Endothelial cell of umbilical vein (primary cell): ENCODE data around the gene PLCD1. TPM values are rescaled to one million over a fixed set of nuclear protein-coding genes. Genes with fewer than 3 reads are reported as not detected.

Experiments used
- BruUV-seq: library from RNA; stranded (reverse); fragments of 400-500 nt; replicated peaks from 2 replicates; lab custom pipeline; 2021; lab: Mats Ljungman, UMichigan
- CTCF ChIA-PET: fragments of 300-600, 350-600 bp; sonication (Branson Sonifier 250); formaldehyde crosslinking; loops from one replicate; lab custom pipeline; 2021; ENCODE audit warnings: antibody characterized with exemption, inconsistent platforms; lab: Charles Lee
- POLR2A ChIA-PET: fragments of 300-600, 350-600 bp; sonication (Branson Sonifier 250); formaldehyde crosslinking; loops from one replicate; lab custom pipeline; 2021; ENCODE audit warnings: antibody characterized with exemption, inconsistent platforms; lab: Charles Lee
- DNase-seq: peaks from one replicate; pipeline ENCODE4 v3.0.0-alpha.2; 2011; ENCODE audit warnings: low read depth, low spot score
- FAIRE-seq: peaks from 2 replicates; lab custom pipeline; 2011; peaks lifted over from hg19 to GRCh38; lab: Jason Lieb, UNC
- H2AFZ ChIP-seq: 2 replicates; pipeline ENCODE4 v1.6.0; 2012; ENCODE audit warnings: low read depth, low read length, control low read depth, inconsistent platforms
- H3K27ac ChIP-seq: 2 replicates; pipeline ENCODE4 v1.5.1; 2011; ENCODE audit warnings: low read depth, mild to moderate bottlenecking, control low read depth, low read length, moderate library complexity; ENCODE audit not compliant: insufficient read depth
- H3K27me3 ChIP-seq, 2 experiments: 2 replicates each; pipeline versions ENCODE4 v1.6.0 to v1.6.1; 2011; ENCODE audit warnings: low read length in 2 of 2, mixed read lengths in 1 of 2; ENCODE audit not compliant: control insufficient read depth in 2 of 2, insufficient read depth in 2 of 2
- H3K36me3 ChIP-seq, 2 experiments: 2 replicates in 1 of 2; 3 replicates in 1 of 2; pipeline ENCODE4 v1.5.1; 2011; ENCODE audit warnings: low read length in 2 of 2, mild to moderate bottlenecking in 1 of 2, moderate library complexity in 1 of 2; ENCODE audit not compliant: control insufficient read depth in 2 of 2, insufficient read depth in 2 of 2; ENCODE audit errors: extremely low read depth in 1 of 2
- H3K4me1 ChIP-seq: 3 replicates; pipeline ENCODE4 v1.5.1; 2011; ENCODE audit warnings: mild to moderate bottlenecking, low read length; ENCODE audit not compliant: control insufficient read depth, insufficient read depth; ENCODE audit errors: extremely low read depth
- H3K4me2 ChIP-seq: 2 replicates; pipeline ENCODE4 v1.6.1; 2011; ENCODE audit warnings: low read length, control low read depth, mixed read lengths; ENCODE audit not compliant: insufficient read depth
- H3K4me3 ChIP-seq, 3 experiments: fragments of 200-600 bp in 1 of 3; sonication (generic), shearing (Covaris generic) in 1 of 3; replicated peaks in 1 of 3; 2 replicates each; pipeline ENCODE4 v1.5.1; 2011 to 2016; ENCODE audit warnings: control low read depth in 3 of 3, low read length in 3 of 3, mild to moderate bottlenecking in 2 of 3, inconsistent platforms in 1 of 3, low read depth in 1 of 3, moderate library complexity in 1 of 3; ENCODE audit not compliant: insufficient read depth in 1 of 3
- H3K79me2 ChIP-seq: 2 replicates; pipeline ENCODE4 v1.6.0; 2012; ENCODE audit warnings: low read length, inconsistent platforms; ENCODE audit not compliant: control insufficient read depth, insufficient read depth
- H3K9ac ChIP-seq: replicated peaks from 2 replicates; pipeline ENCODE3; 2011; ENCODE audit warnings: low read length, control low read depth; ENCODE audit not compliant: insufficient read depth; ENCODE audit errors: extremely low read depth
- H3K9me1 ChIP-seq: replicated peaks from 3 replicates; pipeline ENCODE4 v1.6.0; 2011; ENCODE audit warnings: mild to moderate bottlenecking, low read length; ENCODE audit not compliant: control insufficient read depth, insufficient read depth; ENCODE audit errors: extremely low read depth
- H3K9me3 ChIP-seq: replicated peaks from 2 replicates; pipeline ENCODE4 v1.5.1; 2012; ENCODE audit warnings: low read length, inconsistent platforms; ENCODE audit not compliant: control insufficient read depth, insufficient read depth
- H4K20me1 ChIP-seq: replicated peaks from 2 replicates; pipeline ENCODE3; 2011; ENCODE audit warnings: mild to moderate bottlenecking, low read length; ENCODE audit not compliant: control insufficient read depth, insufficient read depth; ENCODE audit errors: extremely low read depth
- EZH2 ChIP-seq: IDR thresholded peaks from 2 replicates; pipeline ENCODE4 v1.6.1; 2012; ENCODE audit warnings: borderline replicate concordance, low read depth, mild to moderate bottlenecking, moderate library complexity, low read length, inconsistent platforms; ENCODE audit not compliant: severe bottlenecking
- FOS ChIP-seq: IDR thresholded peaks from 2 replicates; pipeline ENCODE4 v1.6.1; 2011; ENCODE audit warnings: mild to moderate bottlenecking, low read length, moderate library complexity, borderline replicate concordance; ENCODE audit not compliant: insufficient read depth
- GATA2 ChIP-seq: IDR thresholded peaks from 2 replicates; pipeline ENCODE4 v1.7.0; 2011; ENCODE audit warnings: low read depth, mild to moderate bottlenecking, moderate library complexity, mixed read lengths, low read length; ENCODE audit not compliant: insufficient read length, insufficient read depth
- JUN ChIP-seq: IDR thresholded peaks from 2 replicates; pipeline ENCODE4 v1.6.1; 2011; ENCODE audit warnings: borderline replicate concordance, low read depth; ENCODE audit not compliant: insufficient read length, insufficient read depth
- MYC ChIP-seq: IDR thresholded peaks from one replicate; pipeline ENCODE4 v1.6.1; 2011; ENCODE audit warnings: mild to moderate bottlenecking, low read depth, low read length
- POLR2AphosphoS5 ChIP-seq: IDR thresholded peaks from 2 replicates; pipeline ENCODE4 v1.6.1; 2012; ENCODE audit warnings: low read depth, mild to moderate bottlenecking, control low read depth, low read length, moderate library complexity; ENCODE audit not compliant: insufficient read depth
- dilution Hi-C: fragments of 300-500 bp; cut with MboI; formaldehyde crosslinking; loops from one replicate; pipeline ENCODE4 v1.15.0; 2019; ENCODE audit warnings: low sequenced_read_pairs; ENCODE audit not compliant: extremely low pct_ligation_motif_present
- intact Hi-C: fragments of 100-400 bp; cut with micrococcal nuclease; formaldehyde crosslinking; loops from one replicate; pipeline ENCODE4 v1.10.0; 2022
- polyA plus RNA-seq, 4 experiments: library from polyadenylated mRNA; depleted of rRNA in 3 of 4; stranded (reverse) in 3 of 4; unstranded in 1 of 4; fragments of >200 nt; gene quantifications; 2 replicates each; pipeline versions ENCODE4 v1.2.1 to v1.2.3, GENCODE V29; 2011 to 2012; ENCODE audit warnings: missing spikeins in 1 of 4
- total RNA-seq: library from RNA; stranded (reverse); gene quantifications from 2 replicates; pipeline ENCODE4 v1.2.3, GENCODE V29; 2021
- TF ChIP-seq, protein P1 (sequence below), 2 donors: IDR thresholded peaks; 1 replicate in 1 of 2; 2 replicates in 1 of 2; pipeline ENCODE4 v1.5.1; 2011; ENCODE audit warnings: low read length in 2 of 2, mild to moderate bottlenecking in 2 of 2, moderate library complexity in 2 of 2, control low read depth in 1 of 2, inconsistent platforms in 1 of 2, low read depth in 1 of 2; ENCODE audit not compliant: insufficient read depth in 1 of 2; ENCODE audit errors: extremely low read depth in 1 of 2

PLCD1 gene
- total and polyA plus RNA-seq, 2 donors (not counting 3 experiments of a cell fraction or from before 2014, with no cell fraction given): 12.6 to 15.3 TPM

DNA sequence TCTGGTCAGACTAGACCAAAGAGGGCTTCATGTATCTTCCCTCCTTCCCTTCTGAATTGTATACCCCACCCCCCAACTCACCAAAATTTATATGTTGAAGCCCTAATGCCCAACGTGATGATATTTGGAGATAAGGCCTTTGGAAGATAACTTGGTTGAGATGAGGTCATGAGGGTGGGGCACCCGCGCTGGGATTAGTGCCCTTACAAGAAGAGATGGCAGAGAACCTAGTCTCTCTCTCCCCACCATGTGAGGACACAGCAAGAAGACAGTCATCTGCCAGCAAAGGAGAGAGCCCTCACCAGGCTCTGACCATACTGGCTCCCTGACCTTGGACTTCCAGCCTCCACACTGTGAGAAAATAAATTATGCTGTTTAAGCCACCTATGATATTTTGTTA, 13.5 kb downstream of the PLCD1 start:
- CTCF ChIA-PET: interaction anchor here (0.6 kb wide), 1 partner anchor 8 kb away, joined by 3 read pairs; no protein-coding TSS in a partner anchor
- H3K4me1 ChIP-seq: no peaks in the 10 kb centered on the region
- H3K9me1 ChIP-seq: no peaks in the 10 kb centered on the region
- no peak overlapping the region for H3K4me3 ChIP-seq
- FAIRE-seq (no peak), DNase-seq (no peak)
- intact Hi-C loops (no loop called here), dilution Hi-C loops (no loop called here)
- H3K27ac ChIP-seq: no peak overlapping the region
- no peak overlapping the region for H2AFZ ChIP-seq
- no peaks in the 10 kb centered on the region for H3K79me2 ChIP-seq
- no peak for TF ChIP-seq GATA2
- TF ChIP-seq JUN: no peak
- TF ChIP-seq, protein P1, sequence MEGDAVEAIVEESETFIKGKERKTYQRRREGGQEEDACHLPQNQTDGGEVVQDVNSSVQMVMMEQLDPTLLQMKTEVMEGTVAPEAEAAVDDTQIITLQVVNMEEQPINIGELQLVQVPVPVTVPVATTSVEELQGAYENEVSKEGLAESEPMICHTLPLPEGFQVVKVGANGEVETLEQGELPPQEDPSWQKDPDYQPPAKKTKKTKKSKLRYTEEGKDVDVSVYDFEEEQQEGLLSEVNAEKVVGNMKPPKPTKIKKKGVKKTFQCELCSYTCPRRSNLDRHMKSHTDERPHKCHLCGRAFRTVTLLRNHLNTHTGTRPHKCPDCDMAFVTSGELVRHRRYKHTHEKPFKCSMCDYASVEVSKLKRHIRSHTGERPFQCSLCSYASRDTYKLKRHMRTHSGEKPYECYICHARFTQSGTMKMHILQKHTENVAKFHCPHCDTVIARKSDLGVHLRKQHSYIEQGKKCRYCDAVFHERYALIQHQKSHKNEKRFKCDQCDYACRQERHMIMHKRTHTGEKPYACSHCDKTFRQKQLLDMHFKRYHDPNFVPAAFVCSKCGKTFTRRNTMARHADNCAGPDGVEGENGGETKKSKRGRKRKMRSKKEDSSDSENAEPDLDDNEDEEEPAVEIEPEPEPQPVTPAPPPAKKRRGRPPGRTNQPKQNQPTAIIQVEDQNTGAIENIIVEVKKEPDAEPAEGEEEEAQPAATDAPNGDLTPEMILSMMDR (IDR thresholded peaks at IDR 0.05; ENCODE audit: extremely low read depth in 1 of 2, insufficient read depth in 1 of 2, low read depth in 1 of 2, low read length in 2 of 2): no peak
- no peak for TF ChIP-seq POLR2AphosphoS5
- no peak for TF ChIP-seq FOS
- no peak for TF ChIP-seq EZH2
- no peak for TF ChIP-seq MYC
- no peaks in the 10 kb centered on the region for H3K9me3 ChIP-seq
- BruUV-seq: no TSS peak
- H4K20me1 ChIP-seq: no peaks in the 10 kb centered on the region
- POLR2A ChIA-PET: no interaction called here
- H3K27me3 ChIP-seq: no peaks in the 10 kb centered on the region
- H3K4me2 ChIP-seq: no peak overlapping the region
- H3K36me3 ChIP-seq: peaks cover 0 to 7% of the 10 kb centered on the region in 2 experiments
- H3K9ac ChIP-seq: no peak overlapping the region
